ENCODE measurements around the gene HLTF. TPM values are rescaled to one million over a fixed set of nuclear protein-coding genes. Genes with fewer than 3 reads are reported as not detected.

The HLTF gene
- total RNA-seq, 6 experiments from 2014 or later, result 31.0 to 36.6 (median 34.5) TPM

GRCh38 chr3:149007567-149008257, 78.6 kb downstream of the HLTF start:
- Mint-ChIP-seq H3K27me3 (ENCODE audit: insufficient read depth) (peaks cover 4% of the 10 kb centered on the region), H3K36me3 (ENCODE audit: low read depth) (peaks cover 46% of the 10 kb centered on the region), H3K4me1 (ENCODE audit: low read depth) (peaks cover 42% of the 10 kb centered on the region), H3K9me3 (no peaks in the 10 kb centered on the region), H3K27ac (no peak overlapping the region), H3K4me3 (no peak overlapping the region)
- no peak for DNase-seq
- no peak for TF ChIP-seq CTCF (IDR thresholded peaks at IDR 0.05)

- DNase-seq, result peak; percentile 45
- peaks cover 4% of the 10 kb centered on the region for H3K27me3 Mint-ChIP-seq (ENCODE audit: insufficient read depth)
- no peak for TF ChIP-seq CTCF (IDR thresholded peaks at IDR 0.05)
- peak overlapping the region; percentile 17; the same call in 1 of the 2 replicates for H3K4me3 Mint-ChIP-seq
- H3K9me3 Mint-ChIP-seq, result no peaks in the 10 kb centered on the region
- peaks cover 42% of the 10 kb centered on the region for H3K4me1 Mint-ChIP-seq (ENCODE audit: low read depth)
- peak overlapping the region; percentile 49 for H3K27ac Mint-ChIP-seq
- peaks cover 40% of the 10 kb centered on the region for H3K36me3 Mint-ChIP-seq (ENCODE audit: low read depth)
Observed at GRCh38 chr3:149005416-149005815, 80.9 kb downstream of the HLTF start.

GRCh38 chr3:149004622-149005021, 81.7 kb downstream of the HLTF start:
- TF ChIP-seq CTCF (IDR thresholded peaks at IDR 0.05), result no peak
- Mint-ChIP-seq H3K4me3 (peak overlapping the region; percentile 38), H3K36me3 (ENCODE audit: low read depth) (peaks cover 43% of the 10 kb centered on the region), H3K9me3 (no peaks in the 10 kb centered on the region), H3K27me3 (ENCODE audit: insufficient read depth) (peaks cover 4% of the 10 kb centered on the region), H3K4me1 (ENCODE audit: low read depth) (peaks cover 44% of the 10 kb centered on the region), H3K27ac (peak overlapping the region; percentile 94)
- DNase-seq, result peak; percentile 43

- H3K27me3 Mint-ChIP-seq (ENCODE audit: insufficient read depth), result peaks cover 4% of the 10 kb centered on the region
- no peak for TF ChIP-seq CTCF (IDR thresholded peaks at IDR 0.05)
- H3K4me3 Mint-ChIP-seq, result no peak overlapping the region
- no peak for DNase-seq
- peaks cover 44% of the 10 kb centered on the region for H3K4me1 Mint-ChIP-seq (ENCODE audit: low read depth)
- peaks cover 41% of the 10 kb centered on the region for H3K36me3 Mint-ChIP-seq (ENCODE audit: low read depth)
- peak overlapping the region; percentile 94 for H3K27ac Mint-ChIP-seq
- H3K9me3 Mint-ChIP-seq, result no peaks in the 10 kb centered on the region
Observed at GRCh38 chr3:149003653-149004305, 82.6 kb downstream of the HLTF start.

- peaks cover 36% of the 10 kb centered on the region for H3K36me3 Mint-ChIP-seq (ENCODE audit: low read depth)
- no peaks in the 10 kb centered on the region for H3K9me3 Mint-ChIP-seq
- DNase-seq, result no peak
- peaks cover 49% of the 10 kb centered on the region for H3K4me1 Mint-ChIP-seq (ENCODE audit: low read depth)
- H3K27ac Mint-ChIP-seq, result no peak overlapping the region
- H3K27me3 Mint-ChIP-seq (ENCODE audit: insufficient read depth), result no peaks in the 10 kb centered on the region
- no peak overlapping the region for H3K4me3 Mint-ChIP-seq
- TF ChIP-seq CTCF (IDR thresholded peaks at IDR 0.05), result no peak
Observed at GRCh38 chr3:149001727-149002126, 84.6 kb downstream of the HLTF start.

Data from HFFc6 (cell line).